T-helper 17 cell (primary cell): ENCODE measurements around the gene TNFRSF4. TPM values are rescaled to one million over a fixed set of nuclear protein-coding genes. Genes with fewer than 3 reads are reported as not detected.
A peak's percentile ranks its signal among the peaks of the same experiment; 100 is the strongest.

Experiments
- ATAC-seq: fragments of 150-1000 bp; cut with Tn5 transposase; 2 replicates; pipeline ENCODE4 v1.10.0; 2021; ENCODE audit warnings: mild to moderate bottlenecking, moderate library complexity
- DNase-seq, 3 donors: peaks; one replicate each; pipeline versions ENCODE4 v3.0.0 to v3.0.0-alpha.2; 2020 to 2021
- H3K9me3 ChIP-seq: one replicate; pipeline ENCODE4 v1.7.0; 2013; ENCODE audit warnings: low read length, mild to moderate bottlenecking; ENCODE audit not compliant: control insufficient read depth, poor library complexity, severe bottlenecking
- H3K27ac Mint-ChIP-seq: one replicate; pipeline ENCODE4 v1.8.0; 2022; ENCODE audit warnings: mild to moderate bottlenecking, moderate library complexity, mixed read lengths
- H3K27me3 Mint-ChIP-seq: one replicate; pipeline ENCODE4 v1.8.0; 2022; ENCODE audit warnings: mixed read lengths
- H3K36me3 Mint-ChIP-seq: one replicate; pipeline ENCODE4 v1.8.0; 2022; ENCODE audit warnings: low read depth, mixed read lengths
- H3K4me1 Mint-ChIP-seq: one replicate; pipeline ENCODE4 v1.8.0; 2022; ENCODE audit warnings: mild to moderate bottlenecking, mixed read lengths
- H3K4me3 Mint-ChIP-seq: one replicate; pipeline ENCODE4 v1.8.0; 2022; ENCODE audit warnings: mild to moderate bottlenecking, moderate library complexity, mixed read lengths
- total RNA-seq, 4 donors: library from RNA in 2 of 4; stranded (reverse) in 2 of 4; gene quantifications; one replicate each; pipeline ENCODE4 v1.2.3 and lab custom pipeline; 2022 to 2026

TNFRSF4 gene
- total RNA-seq, 2 donors from 2014 or later, result 94.7 to 127 TPM

DNA sequence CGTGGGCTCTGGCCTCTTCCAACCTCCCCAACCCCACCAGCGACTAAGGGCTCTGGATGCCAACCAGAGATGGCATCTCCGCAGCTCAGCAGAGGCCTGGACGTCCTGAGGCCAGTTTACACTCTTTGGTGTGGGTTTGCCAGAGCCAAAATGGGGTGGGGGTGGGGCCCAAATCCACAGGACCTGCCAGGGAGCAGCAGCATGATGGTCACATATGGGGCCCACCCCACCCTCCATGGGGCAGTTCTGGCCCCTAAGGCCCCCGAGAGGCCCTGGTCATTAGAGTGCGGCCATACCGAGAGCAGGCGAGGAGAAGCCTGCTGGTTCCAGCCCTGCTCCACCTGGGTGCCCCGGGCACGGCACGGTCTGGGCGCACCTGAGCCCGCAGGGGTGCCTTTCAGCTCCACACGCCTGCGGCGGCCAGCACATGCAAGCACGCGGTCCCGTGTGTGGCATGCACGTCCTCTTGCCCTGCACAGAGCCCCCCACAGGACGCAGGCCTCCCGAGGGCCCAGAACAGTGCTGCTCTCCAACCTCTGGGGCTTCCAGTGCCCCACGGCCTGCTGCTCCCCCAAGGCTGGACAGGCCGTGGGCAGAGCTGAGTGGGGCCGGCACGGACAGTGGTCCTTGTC lies 27.8 kb upstream of the TNFRSF4 start:
- ATAC-seq, result no peak
- no peak overlapping the region for H3K27ac Mint-ChIP-seq
- no peaks in the 10 kb centered on the region for H3K9me3 ChIP-seq
- no peaks in the 10 kb centered on the region for H3K36me3 Mint-ChIP-seq
- DNase-seq, result no peak
- no peaks in the 10 kb centered on the region for H3K27me3 Mint-ChIP-seq
- no peak overlapping the region for H3K4me3 Mint-ChIP-seq
- H3K4me1 Mint-ChIP-seq, result no peaks in the 10 kb centered on the region

DNA sequence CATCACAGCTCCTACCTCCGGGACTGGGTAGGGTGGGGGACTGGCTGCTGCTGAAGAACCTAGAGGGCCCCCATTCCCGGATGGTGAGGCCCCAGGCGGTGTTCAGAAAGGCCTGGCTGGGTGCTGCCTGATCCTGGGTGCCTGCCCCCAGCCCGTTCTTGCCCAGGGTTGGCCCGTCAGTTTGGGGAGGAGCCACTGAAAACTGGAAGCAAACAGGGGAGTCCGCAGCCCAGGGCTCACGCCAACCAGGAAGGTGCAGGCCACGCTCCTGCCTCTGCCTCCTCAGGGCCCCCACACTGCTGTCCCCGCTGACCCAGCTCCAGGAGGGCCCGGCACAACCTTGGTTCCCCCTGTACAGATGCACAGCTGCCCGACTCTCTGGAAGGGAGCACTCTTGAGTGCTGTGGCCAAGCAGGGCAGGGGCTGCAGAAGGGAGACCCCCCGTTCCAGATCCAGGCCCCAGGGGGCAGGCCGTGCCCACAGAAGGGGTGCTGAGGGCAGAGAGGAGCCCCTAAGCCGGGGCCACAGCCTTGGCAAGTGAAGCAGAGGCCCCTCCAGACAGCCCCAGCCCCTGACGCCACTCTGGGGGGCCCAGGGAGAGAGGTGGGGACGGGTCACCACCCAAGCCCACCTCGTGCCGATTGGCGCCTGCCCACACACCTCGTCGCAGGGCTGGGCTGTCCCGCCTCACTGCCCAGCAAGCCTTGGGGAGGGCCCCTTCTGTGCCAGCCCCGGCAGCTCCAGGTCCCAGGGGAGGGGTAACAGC lies 27.1 kb upstream of the TNFRSF4 start:
- H3K4me3 Mint-ChIP-seq, result no peak overlapping the region
- H3K9me3 ChIP-seq, result no peaks in the 10 kb centered on the region
- H3K4me1 Mint-ChIP-seq, result no peaks in the 10 kb centered on the region
- no peak overlapping the region for H3K27ac Mint-ChIP-seq
- ATAC-seq (no peak), DNase-seq (no peak)
- H3K27me3 Mint-ChIP-seq, result no peaks in the 10 kb centered on the region
- H3K36me3 Mint-ChIP-seq, result no peaks in the 10 kb centered on the region

GRCh38 chr1:1240348-1240732 lies 26.4 kb upstream of the TNFRSF4 start:
- DNase-seq, result no peak
- ATAC-seq, result no peak
- Mint-ChIP-seq H3K27me3 (no peaks in the 10 kb centered on the region), H3K4me1 (no peaks in the 10 kb centered on the region), H3K36me3 (no peaks in the 10 kb centered on the region), H3K4me3 (no peak overlapping the region), H3K27ac (no peak overlapping the region)
- no peaks in the 10 kb centered on the region for H3K9me3 ChIP-seq

GRCh38 chr1:1239614-1240347 lies 25.8 kb upstream of the TNFRSF4 start:
- no peaks in the 10 kb centered on the region for H3K27me3 Mint-ChIP-seq
- no peak overlapping the region for H3K27ac Mint-ChIP-seq
- peaks cover 2% of the 10 kb centered on the region for H3K4me1 Mint-ChIP-seq
- H3K4me3 Mint-ChIP-seq, result no peak overlapping the region
- ATAC-seq (no peak), DNase-seq (no peak)
- no peaks in the 10 kb centered on the region for H3K36me3 Mint-ChIP-seq
- H3K9me3 ChIP-seq, result no peaks in the 10 kb centered on the region

DNA sequence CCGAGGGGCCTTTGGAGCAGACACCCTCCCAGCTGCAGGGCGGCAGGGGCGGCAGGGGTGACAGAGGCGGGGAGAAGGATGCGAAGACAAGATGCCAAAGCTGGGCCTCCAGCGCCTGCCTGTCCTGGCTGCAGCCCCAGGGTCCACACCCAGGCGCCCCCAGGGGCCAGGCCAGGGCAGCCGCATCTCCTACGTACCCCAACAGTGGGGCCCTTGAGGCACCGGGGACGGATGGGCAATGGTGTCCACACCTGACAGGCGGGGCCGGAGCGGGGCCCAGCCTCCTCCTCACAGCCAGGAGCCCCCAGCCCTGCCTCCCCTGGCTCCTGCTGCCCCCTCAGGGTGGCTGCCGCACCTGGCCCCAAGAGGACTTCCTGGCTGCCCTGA lies 25.3 kb upstream of the TNFRSF4 start:
- no peaks in the 10 kb centered on the region for H3K36me3 Mint-ChIP-seq
- no peak overlapping the region for H3K27ac Mint-ChIP-seq
- no peak overlapping the region for H3K4me3 Mint-ChIP-seq
- no peaks in the 10 kb centered on the region for H3K27me3 Mint-ChIP-seq
- H3K9me3 ChIP-seq, result no peaks in the 10 kb centered on the region
- H3K4me1 Mint-ChIP-seq, result peaks cover 7% of the 10 kb centered on the region
- ATAC-seq, result no peak
- no peak for DNase-seq

- no peaks in the 10 kb centered on the region for H3K36me3 Mint-ChIP-seq
- no peak for DNase-seq
- H3K27me3 Mint-ChIP-seq, result no peaks in the 10 kb centered on the region
- H3K4me3 Mint-ChIP-seq, result no peak overlapping the region
- no peak overlapping the region for H3K27ac Mint-ChIP-seq
- no peak for ATAC-seq
- H3K9me3 ChIP-seq, result no peaks in the 10 kb centered on the region
- peaks cover 9% of the 10 kb centered on the region for H3K4me1 Mint-ChIP-seq
These were observed 24.8 kb upstream of the TNFRSF4 start for GRCh38 chr1:1238702-1239178.

DNA sequence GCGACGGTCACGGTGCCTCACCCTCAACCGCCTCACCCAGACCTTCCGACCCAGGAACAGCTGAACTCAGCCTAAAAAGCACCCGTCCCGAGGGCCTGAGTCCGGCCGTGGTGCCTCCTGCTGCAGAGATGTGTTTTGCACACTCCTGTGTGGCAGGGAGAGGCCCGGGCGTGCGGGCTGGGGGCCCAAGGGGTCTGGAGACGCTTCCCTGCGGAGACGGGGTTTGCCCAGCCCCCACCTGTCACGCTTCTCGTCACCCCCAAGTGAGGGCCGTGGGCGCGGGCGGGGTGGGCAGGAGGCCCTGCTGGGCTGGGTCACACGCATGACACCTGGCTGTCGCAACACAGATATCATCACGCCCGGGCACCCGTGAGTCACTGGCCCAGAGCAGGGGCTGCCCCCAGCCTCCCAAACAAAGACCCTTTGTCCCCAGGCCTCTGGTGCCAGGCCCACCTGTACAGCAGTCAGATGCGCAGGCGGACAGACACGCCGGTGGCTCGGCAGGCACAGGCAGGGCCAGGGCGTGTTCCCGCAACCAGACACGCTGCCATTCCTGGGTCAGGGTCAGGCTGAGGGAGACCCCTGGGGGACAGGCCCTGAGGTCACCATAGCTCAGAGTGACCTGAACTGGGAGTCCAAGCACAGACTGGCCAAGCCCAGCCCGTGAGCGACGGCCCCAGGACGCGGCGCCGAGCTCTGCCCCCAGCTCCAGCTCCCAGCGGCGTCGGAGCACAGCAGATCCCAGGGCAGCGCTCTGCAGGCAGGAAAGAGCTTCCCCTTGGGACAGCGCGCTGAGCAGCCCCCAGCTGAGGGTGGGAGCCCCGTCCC lies 24.1 kb upstream of the TNFRSF4 start:
- no peak for DNase-seq
- no peaks in the 10 kb centered on the region for H3K27me3 Mint-ChIP-seq
- H3K27ac Mint-ChIP-seq, result no peak overlapping the region
- no peak overlapping the region for H3K4me3 Mint-ChIP-seq
- no peaks in the 10 kb centered on the region for H3K9me3 ChIP-seq
- no peak for ATAC-seq
- peaks cover 12% of the 10 kb centered on the region for H3K4me1 Mint-ChIP-seq
- no peaks in the 10 kb centered on the region for H3K36me3 Mint-ChIP-seq

DNA sequence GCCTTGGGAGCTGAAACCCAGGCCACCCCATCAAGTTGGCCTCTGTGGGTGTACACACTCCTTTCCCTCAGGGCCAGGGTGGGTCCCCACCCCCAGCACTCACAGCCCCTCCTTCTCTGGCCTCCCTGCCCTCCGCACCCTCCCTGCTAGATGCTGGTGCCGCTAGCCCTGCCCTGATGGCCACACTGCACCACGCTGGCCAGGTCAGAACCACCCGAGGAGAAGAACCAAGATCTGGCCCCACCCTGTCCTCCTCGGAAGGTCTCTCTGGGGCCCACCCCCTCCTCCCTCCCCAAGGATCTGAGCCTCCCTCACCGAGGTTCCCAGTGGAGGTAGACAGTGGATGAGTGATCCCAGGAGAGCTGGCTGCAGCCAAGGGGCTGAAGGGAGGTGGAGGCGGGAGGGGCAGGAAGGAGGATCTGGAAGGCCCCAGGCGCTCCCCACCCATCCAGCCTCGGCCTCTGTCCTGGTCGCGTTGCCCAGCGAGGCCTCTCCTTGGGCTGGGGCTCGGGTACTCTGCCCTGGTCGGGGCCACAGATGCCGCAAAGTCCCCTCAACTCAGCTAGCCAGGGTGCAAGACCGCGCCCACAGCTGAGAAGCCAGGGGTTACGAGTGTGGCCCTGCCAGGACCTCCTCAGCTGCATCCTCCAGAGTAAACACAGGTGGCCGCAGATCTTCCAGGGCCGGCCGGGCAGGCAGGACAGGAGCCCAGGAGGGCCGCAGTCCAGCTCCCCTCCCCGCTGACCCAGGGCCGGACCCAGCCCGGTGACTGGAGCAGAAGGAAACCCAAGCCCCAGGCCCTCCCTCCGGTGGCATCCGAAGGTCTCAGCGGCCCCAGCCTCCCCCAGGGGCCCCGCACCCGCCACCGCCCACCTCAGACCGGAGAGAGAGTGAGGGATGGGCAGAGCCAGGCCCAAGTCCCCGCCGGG lies 23.3 kb upstream of the TNFRSF4 start:
- Mint-ChIP-seq H3K4me3 (no peak overlapping the region), H3K4me1 (peaks cover 12% of the 10 kb centered on the region), H3K27ac (no peak overlapping the region), H3K27me3 (no peaks in the 10 kb centered on the region), H3K36me3 (no peaks in the 10 kb centered on the region)
- no peak for ATAC-seq
- H3K9me3 ChIP-seq, result no peaks in the 10 kb centered on the region
- no peak for DNase-seq

DNA sequence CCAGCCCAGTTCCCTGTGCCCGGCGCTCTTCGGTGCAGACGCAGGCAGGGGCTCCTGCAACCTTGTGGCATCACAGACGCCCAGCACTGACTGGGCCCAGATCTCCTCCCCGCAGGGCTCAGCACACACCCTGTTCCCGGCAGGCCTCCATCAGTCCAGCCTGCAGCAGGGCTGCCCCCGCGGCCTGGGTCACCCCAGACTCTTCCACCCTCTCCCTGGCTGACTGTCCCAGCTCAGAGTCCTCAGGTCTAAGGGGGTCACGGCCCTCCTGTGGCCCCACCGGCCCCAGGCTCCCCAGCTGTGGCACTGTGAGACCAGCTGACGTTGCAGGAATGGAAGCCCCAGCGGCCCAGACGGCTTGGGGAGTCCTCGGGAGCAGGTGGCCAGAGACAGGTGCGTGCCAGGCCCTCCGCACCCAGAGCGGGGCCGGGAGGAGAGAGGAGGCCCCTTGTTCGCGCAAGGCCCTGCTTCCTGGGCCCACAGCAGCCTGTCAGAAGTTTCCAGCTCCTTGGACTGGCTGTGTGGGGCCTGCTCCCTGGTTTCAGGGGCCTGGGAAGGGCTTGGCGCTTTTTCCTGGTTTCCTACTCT lies 22.3 kb upstream of the TNFRSF4 start:
- no peaks in the 10 kb centered on the region for H3K9me3 ChIP-seq
- Mint-ChIP-seq H3K27me3 (no peaks in the 10 kb centered on the region), H3K4me3 (no peak overlapping the region), H3K27ac (no peak overlapping the region), H3K4me1 (peaks cover 12% of the 10 kb centered on the region), H3K36me3 (peaks cover 2% of the 10 kb centered on the region)
- ATAC-seq (no peak), DNase-seq (no peak)

DNA sequence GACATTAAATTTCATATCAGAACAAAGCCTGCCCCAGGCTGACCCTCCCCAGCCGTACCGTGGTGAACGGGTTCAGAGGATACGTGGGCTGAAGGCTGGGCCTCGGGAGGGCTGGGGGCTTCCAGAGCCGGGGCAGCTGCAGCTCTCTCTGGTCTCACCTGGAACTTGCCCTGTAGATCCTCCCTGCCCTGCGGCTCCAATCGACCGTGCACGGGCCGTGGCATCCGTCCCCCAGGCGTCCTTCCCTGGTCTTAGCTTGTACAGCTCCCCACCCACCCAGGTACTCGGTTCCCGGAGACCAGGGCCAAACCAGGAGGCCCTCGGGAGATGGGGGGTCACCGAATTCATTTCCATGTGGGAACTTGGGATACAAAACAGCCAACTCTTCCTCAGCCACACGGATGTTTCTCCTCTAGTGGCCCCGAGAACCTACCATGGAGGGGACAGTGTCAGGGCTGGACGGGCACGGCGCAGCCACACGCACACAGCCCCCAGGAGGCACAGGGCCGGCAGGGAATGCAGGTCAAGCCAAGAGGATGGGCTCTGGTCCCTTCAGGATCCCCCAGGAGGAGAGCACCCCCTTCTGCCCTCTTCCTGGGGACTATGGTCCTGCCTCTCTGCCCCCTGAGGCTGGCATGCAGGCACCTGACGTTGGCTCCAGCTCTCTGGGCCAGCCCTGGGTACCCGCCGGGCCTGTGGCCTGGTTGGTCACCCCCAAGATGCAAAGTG lies 21.2 kb upstream of the TNFRSF4 start:
- peak overlapping the region; percentile 79 for H3K27ac Mint-ChIP-seq
- ATAC-seq, result no peak

GRCh38 chr1:1234180-1234808 lies 20.3 kb upstream of the TNFRSF4 start:
- Mint-ChIP-seq H3K27me3 (no peaks in the 10 kb centered on the region), H3K27ac (peak overlapping the region; percentile 79), H3K4me3 (peak overlapping the region; percentile 88), H3K4me1 (peaks cover 25% of the 10 kb centered on the region), H3K36me3 (peaks cover 2% of the 10 kb centered on the region)
- DNase-seq (no peak), ATAC-seq (no peak)
- H3K9me3 ChIP-seq, result no peaks in the 10 kb centered on the region

More for the DNA sequence above, 21.2 kb upstream of the TNFRSF4 start:
- Mint-ChIP-seq H3K4me3 (peak overlapping the region; percentile 31), H3K36me3 (peaks cover 2% of the 10 kb centered on the region), H3K27me3 (no peaks in the 10 kb centered on the region), H3K4me1 (peaks cover 17% of the 10 kb centered on the region)
- no peak for DNase-seq
- H3K9me3 ChIP-seq, result no peaks in the 10 kb centered on the region
